Activated B cell treated with CpG ODN at 0.5 μM for 24 hours (primary cell): ENCODE results near the gene LRRC37B. TPM values are rescaled to one million over a fixed set of nuclear protein-coding genes. Genes with fewer than 3 reads are reported as not detected.
"Not testable (repeated sequence)": the region's sequence is repeated elsewhere in the genome, so short reads cannot be mapped to it uniquely, and the experiment has no call there.

ENCODE experiments used
- ATAC-seq: fragments of 200-7000 bp; cut with Tn5 transposase; one replicate; pipeline ENCODE4 v1.10.0; 2021; ENCODE audit warnings: low read depth, mild to moderate bottlenecking, moderate library complexity
- CTCF ChIA-PET: fragments of 350-600 bp; sonication (Branson Sonifier 250); formaldehyde crosslinking; loops from one replicate; lab custom pipeline; 2021; ENCODE audit warnings: antibody characterized with exemption; lab: Charles Lee
- POLR2A ChIA-PET: fragments of 350-600 bp; sonication (Branson Sonifier 250); formaldehyde crosslinking; loops from one replicate; lab custom pipeline; 2021; ENCODE audit warnings: antibody characterized with exemption; lab: Charles Lee
- DNase-seq: peaks from one replicate; pipeline ENCODE4 v3.0.0; 2022
- H3K27ac Mint-ChIP-seq: one replicate; pipeline ENCODE4 v1.8.0; 2020; ENCODE audit warnings: mixed read lengths
- H3K27me3 Mint-ChIP-seq: one replicate; pipeline ENCODE4 v1.8.0; 2021; ENCODE audit warnings: mixed read lengths
- H3K36me3 Mint-ChIP-seq: one replicate; pipeline ENCODE4 v1.8.0; 2021; ENCODE audit warnings: low read depth, mixed read lengths
- H3K4me1 Mint-ChIP-seq: one replicate; pipeline ENCODE4 v1.8.0; 2021; ENCODE audit warnings: mixed read lengths
- H3K4me3 Mint-ChIP-seq: one replicate; pipeline ENCODE4 v1.8.0; 2020; ENCODE audit warnings: mild to moderate bottlenecking, mixed read lengths
- H3K9me3 Mint-ChIP-seq: one replicate; pipeline ENCODE4 v1.8.0; 2020; ENCODE audit warnings: mixed read lengths
- intact Hi-C: fragments of 100-400 bp; cut with micrococcal nuclease; formaldehyde crosslinking; loops from one replicate; pipeline ENCODE4 v1.15.1; 2024
- total RNA-seq: library from RNA; stranded (reverse); gene quantifications from 2 replicates; pipeline ENCODE4 v1.2.3, GENCODE V29; 2022

Gene LRRC37B
- total RNA-seq, 1 donor from 2014 or later: 19.5 TPM

DNA sequence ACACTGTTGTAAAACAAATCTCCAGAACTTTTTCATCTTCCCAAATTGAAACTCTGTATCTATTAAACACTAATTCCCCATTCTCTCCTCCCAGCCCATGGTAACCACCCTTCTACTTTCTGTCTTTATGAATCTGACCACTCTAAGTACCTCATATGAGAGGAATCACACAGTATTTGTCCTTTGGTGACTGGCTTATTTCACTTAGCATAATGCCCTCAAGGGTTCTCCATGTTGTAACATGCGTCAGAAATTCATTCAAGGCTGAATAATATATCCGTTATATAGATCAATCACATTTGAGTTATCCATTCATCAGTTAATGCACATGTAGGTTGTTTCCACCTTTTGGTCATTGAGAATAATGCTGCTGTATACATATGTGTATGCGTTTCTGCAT, 48.2 kb downstream of the LRRC37B start:
- H3K27me3 Mint-ChIP-seq, H3K4me3 Mint-ChIP-seq, H3K4me1 Mint-ChIP-seq, CTCF ChIA-PET, ATAC-seq, intact Hi-C loops, POLR2A ChIA-PET, H3K36me3 Mint-ChIP-seq, DNase-seq, H3K9me3 Mint-ChIP-seq, H3K27ac Mint-ChIP-seq: not testable (repeated sequence)

DNA sequence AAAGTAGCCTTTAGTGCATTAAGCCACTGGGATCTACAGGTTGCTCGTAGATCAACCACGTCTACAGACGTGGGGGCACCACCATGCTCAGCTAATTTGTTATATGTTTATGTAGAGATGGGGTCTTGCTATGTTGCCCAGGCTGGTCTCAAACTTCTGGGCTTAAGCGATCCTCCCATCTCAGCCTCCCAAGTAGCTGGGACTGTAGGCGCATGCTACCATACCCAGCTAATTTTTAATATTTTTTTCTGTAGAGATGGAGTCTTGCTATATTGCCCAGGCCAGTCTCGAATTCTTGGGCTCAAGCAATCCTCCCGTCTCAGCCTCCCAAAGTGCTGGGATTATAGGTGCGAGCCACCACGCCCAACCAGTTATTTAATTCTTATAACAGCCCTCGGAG, 49.3 kb downstream of the LRRC37B start:
- POLR2A ChIA-PET, H3K27ac Mint-ChIP-seq, H3K4me1 Mint-ChIP-seq, H3K4me3 Mint-ChIP-seq, H3K27me3 Mint-ChIP-seq, H3K9me3 Mint-ChIP-seq, H3K36me3 Mint-ChIP-seq, ATAC-seq, DNase-seq, CTCF ChIA-PET, intact Hi-C loops: not testable (repeated sequence)

DNA sequence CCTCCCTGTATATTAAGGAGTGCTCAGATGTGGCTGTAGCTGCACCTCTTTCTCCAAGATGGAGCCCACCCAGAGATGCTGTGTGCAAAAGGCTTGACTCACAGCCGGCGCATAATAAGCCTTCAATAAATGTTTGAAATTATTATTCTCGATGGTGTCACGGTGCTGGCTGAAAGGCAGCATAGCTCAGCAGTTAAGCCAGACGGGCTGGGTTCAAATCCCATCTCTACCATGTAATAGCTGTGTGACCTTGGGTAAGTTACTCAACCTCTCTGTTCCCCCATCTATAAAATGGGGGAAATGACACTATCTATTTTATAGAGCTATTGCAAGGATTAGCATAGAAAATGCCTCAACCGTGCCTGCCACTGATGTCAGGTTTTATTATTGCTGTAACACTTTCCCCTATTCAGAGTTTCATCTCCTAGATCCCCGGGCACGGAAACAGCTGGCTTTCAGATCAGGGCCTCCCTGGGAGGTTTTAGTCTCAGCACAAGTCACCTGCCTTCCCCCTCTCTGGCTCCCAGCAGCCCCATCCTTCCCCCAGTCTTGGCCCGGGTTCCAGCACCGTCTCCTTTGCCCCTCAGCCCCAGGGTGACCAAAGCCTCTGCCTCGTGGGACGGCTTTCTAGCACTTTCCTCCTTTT, 50.4 kb downstream of the LRRC37B start:
- H3K27ac Mint-ChIP-seq, ATAC-seq, POLR2A ChIA-PET, H3K4me3 Mint-ChIP-seq, intact Hi-C loops, CTCF ChIA-PET, H3K27me3 Mint-ChIP-seq, H3K36me3 Mint-ChIP-seq, H3K4me1 Mint-ChIP-seq, DNase-seq, H3K9me3 Mint-ChIP-seq: not testable (repeated sequence)

DNA sequence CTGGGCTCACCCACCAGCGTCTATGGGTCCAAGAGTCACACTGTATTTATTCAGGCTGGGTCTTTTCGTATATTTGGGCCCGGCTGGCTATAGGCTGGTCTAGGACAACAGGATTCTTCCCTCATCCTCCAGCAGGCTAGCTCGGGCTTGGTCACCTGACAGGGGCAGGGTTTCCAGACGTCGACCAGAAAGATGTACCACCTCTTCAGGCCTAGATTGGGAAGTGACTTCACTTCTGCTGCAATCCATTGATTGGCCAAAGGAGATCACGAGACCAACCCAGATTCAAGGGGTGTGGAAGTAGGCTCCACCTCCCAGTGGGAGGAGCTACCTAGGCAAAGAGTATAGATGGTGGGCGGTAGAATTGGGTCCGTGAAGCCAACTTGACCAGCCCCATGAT, 53.5 kb downstream of the LRRC37B start:
- H3K27me3 Mint-ChIP-seq, POLR2A ChIA-PET, H3K27ac Mint-ChIP-seq, CTCF ChIA-PET, H3K9me3 Mint-ChIP-seq, intact Hi-C loops, H3K4me1 Mint-ChIP-seq, DNase-seq, H3K4me3 Mint-ChIP-seq, H3K36me3 Mint-ChIP-seq: not testable (repeated sequence)
- peak; percentile 71 for ATAC-seq

DNA sequence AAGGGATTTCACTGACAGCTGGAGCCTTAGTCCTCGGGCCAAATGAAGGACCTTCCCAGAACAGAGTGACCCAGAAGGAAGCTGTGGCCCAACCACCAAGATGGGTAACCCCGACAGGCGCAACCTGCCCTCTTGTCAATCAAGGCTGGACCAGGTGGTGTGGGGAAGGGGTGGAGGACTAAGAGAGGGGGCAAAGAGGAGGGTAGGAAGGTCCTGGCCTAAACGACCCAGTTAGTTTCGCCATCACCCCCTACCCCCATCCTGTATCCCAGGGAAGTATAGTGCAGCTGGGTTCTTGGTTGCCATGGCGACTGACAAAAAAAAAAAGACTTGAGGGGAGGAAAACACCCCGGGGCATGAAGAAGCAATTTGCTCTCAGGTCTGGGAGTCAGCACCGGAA, 54.7 kb downstream of the LRRC37B start:
- H3K4me3 Mint-ChIP-seq: not testable (repeated sequence)

DNA sequence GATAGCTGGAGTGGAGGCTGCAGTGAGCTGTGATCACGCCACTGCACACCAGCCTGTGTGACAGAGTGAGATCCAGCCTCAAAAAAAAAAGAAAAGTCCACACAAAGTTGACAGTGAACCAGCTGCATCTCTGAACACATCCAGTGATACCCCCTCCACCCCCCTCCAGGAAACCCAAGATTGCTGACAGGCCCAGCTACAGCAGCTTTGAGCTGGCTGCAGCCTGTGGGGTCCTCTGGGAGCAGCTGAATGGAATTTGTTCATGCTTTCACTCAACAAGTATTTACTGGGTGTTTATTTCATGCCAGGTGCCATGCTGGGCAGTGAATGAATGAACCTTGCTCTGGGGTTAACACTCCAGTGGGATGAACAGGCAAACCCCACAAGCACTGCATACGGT, 56.9 kb downstream of the LRRC37B start:
- H3K36me3 Mint-ChIP-seq, H3K4me3 Mint-ChIP-seq, H3K9me3 Mint-ChIP-seq, POLR2A ChIA-PET, H3K27me3 Mint-ChIP-seq, DNase-seq, intact Hi-C loops, H3K4me1 Mint-ChIP-seq, CTCF ChIA-PET, ATAC-seq, H3K27ac Mint-ChIP-seq: not testable (repeated sequence)

More for the DNA sequence above, 54.7 kb downstream of the LRRC37B start:
- H3K36me3 Mint-ChIP-seq, ATAC-seq, H3K9me3 Mint-ChIP-seq, H3K27me3 Mint-ChIP-seq, POLR2A ChIA-PET, DNase-seq, H3K4me1 Mint-ChIP-seq, CTCF ChIA-PET, H3K27ac Mint-ChIP-seq, intact Hi-C loops: not testable (repeated sequence)

DNA sequence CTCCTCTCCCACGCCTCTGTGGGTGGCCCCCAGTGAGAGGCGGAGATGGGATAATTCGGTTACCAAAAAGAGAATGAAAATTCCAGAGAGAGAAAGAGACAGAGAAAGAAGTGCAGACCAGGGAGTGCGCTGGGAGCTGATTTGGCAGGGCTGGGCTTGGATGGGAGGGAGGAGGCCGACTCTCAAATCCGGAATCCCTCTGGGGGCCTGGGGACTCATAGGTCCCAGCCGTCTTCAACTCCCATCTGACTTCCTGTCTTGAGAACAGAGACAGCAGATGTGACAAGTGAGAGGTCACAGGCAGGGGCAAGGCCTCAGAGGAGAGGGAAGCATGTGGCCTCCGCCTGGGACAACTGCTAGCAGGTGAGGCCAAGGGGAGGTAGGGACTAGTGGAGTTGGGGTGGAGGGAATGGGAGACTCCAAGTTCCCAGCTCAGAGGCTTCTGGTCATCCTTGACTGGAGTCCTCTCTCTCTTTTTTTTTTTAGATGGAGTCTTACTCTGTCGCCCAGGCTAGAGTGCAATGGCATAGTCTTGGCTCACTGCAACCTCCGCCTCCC, 59.0 kb downstream of the LRRC37B start:
- H3K9me3 Mint-ChIP-seq, POLR2A ChIA-PET, H3K4me3 Mint-ChIP-seq, CTCF ChIA-PET, H3K27ac Mint-ChIP-seq, H3K36me3 Mint-ChIP-seq, DNase-seq, H3K27me3 Mint-ChIP-seq, H3K4me1 Mint-ChIP-seq, ATAC-seq: not testable (repeated sequence)
- intact Hi-C loops: loop anchor here (5.0 kb wide), 1 partner anchor 71 kb away; no protein-coding TSS in a partner anchor

DNA sequence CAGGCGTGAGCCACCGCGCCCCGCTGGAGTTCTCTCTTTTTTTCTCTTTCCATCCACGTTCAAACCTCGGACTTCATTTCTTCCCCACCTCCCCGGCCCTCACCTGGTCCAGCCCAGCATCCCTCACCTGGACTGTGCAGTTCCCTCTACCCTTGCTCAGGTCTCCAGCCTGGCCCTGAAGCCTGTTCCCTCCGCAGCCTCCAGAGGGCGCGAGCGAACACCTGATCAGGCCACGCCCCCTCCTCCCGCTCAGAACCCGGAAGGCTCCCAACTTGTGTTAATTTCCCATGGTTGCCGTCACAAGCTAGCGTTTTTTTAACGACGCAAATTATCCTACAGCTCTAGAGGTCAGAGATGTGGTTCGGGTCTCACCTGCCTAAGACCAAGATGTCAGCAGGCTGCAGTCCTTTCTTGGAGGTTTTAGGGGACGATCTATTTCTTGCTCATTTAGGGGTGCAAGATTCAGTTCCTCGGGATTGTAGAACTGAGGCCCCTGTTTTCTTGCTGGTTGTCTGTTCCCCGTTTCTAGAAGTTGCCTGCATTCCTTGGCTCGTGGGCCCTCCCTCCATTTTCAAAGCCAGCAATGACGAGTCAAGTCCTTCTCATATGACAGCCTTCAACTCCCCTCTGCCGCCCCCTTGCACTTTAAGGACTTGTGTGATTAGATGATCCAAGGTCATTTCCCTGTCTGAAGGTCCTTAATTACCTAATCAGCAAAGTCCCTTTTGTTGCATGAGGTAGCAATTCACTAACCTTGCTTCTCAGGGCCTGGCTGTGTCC, 59.9 kb downstream of the LRRC37B start:
- H3K36me3 Mint-ChIP-seq, H3K4me1 Mint-ChIP-seq, H3K27ac Mint-ChIP-seq, CTCF ChIA-PET, H3K27me3 Mint-ChIP-seq, H3K9me3 Mint-ChIP-seq, POLR2A ChIA-PET: not testable (repeated sequence)
- H3K4me3 Mint-ChIP-seq: peak overlapping the region; percentile 15
- intact Hi-C loops: loop anchor here (5.0 kb wide), 1 partner anchor 70 kb away; no protein-coding TSS in a partner anchor
- ATAC-seq (peak; percentile 99), DNase-seq (peak; percentile 42)

DNA sequence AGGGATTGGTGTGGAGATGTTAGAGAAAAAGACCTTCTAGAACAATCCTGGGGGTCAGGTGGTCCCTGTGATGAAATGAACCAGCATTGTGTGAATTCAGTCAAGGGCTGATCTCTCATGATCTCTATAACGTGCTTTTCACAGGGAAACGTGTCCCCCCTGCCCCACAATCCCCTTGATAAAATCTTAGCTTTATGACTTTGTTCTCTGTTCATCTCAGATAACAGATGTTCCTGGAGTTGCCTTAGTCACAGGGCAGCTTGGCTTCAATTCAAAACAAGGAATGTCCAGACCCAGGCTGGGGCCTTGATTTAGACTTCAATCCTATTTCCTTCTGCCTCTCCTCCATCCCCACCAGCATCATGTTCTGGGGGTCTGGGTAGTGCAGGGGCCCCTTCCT, 61.9 kb downstream of the LRRC37B start:
- intact Hi-C loops: loop anchor here (5.0 kb wide), 1 partner anchor 68 kb away; no protein-coding TSS in a partner anchor
- H3K9me3 Mint-ChIP-seq, H3K4me1 Mint-ChIP-seq, CTCF ChIA-PET, H3K27ac Mint-ChIP-seq, H3K27me3 Mint-ChIP-seq, POLR2A ChIA-PET, H3K4me3 Mint-ChIP-seq, ATAC-seq, H3K36me3 Mint-ChIP-seq, DNase-seq: not testable (repeated sequence)

DNA sequence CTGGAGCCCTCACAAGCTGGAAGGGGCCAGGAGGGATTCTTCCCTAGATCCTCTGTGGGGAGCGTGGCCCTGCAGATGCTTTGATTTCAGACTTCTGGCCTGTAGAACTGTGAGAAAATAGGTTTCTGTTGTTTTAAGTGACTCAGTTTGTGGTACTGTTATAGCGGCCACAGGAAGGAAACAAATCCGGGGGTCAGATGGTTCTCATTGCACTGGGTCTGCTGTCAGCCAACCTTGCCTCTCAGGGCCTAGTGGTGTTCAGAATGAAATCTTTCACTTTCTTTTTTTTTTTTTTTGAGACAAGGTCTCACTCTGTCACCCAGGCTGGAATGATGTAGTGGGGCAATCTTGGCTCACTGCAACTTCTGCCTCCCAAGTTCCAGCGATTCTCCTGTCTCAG, 64.8 kb downstream of the LRRC37B start:
- POLR2A ChIA-PET, ATAC-seq, DNase-seq, H3K27ac Mint-ChIP-seq, CTCF ChIA-PET, H3K4me1 Mint-ChIP-seq, H3K4me3 Mint-ChIP-seq, H3K27me3 Mint-ChIP-seq, intact Hi-C loops, H3K9me3 Mint-ChIP-seq, H3K36me3 Mint-ChIP-seq: not testable (repeated sequence)

DNA sequence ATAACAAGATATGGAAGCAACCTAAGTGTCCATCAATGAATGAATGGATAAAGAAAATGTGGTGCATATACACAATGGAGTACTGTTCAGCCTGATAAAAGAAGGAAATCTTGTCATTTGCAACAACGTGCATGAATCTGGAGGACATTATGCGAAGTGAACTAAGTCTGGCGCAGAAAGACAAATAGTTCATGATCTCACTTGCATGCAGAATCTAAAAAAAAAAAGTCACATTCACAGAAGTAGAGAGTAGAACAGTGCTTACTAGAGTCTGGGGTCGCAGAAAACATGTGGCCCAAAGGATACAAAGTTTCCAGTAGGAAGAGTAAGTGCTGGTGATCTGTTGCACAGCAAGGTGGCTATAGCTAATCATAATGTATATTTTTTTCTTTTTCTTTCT, 65.9 kb downstream of the LRRC37B start:
- H3K27ac Mint-ChIP-seq, H3K27me3 Mint-ChIP-seq, POLR2A ChIA-PET, intact Hi-C loops, ATAC-seq, DNase-seq, H3K9me3 Mint-ChIP-seq, H3K4me1 Mint-ChIP-seq, H3K36me3 Mint-ChIP-seq, H3K4me3 Mint-ChIP-seq, CTCF ChIA-PET: not testable (repeated sequence)

DNA sequence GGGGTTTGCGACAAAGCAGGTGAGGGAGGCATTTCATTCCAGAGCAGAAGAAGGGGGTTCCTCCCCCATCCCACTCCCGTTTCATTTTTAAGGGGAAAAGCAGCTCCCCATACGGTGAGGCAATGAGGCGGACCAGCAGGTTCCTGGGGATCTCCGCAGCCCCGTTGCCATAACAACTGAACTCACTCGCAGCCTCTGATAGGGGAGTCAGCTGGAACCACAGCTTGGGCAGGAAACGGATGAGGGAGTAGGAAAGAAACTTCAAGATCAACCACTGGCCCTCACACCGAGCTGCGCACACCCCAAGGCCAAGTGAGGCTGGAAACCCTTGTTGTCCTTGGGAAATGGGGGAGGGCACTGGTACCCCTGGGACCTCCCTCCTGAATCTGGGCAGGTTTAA, 72.6 kb downstream of the LRRC37B start:
- not testable (repeated sequence) for H3K27ac Mint-ChIP-seq

More for the DNA sequence above, 72.6 kb downstream of the LRRC37B start:
- H3K36me3 Mint-ChIP-seq, H3K9me3 Mint-ChIP-seq, POLR2A ChIA-PET, H3K4me1 Mint-ChIP-seq, CTCF ChIA-PET, H3K27me3 Mint-ChIP-seq, DNase-seq, intact Hi-C loops: not testable (repeated sequence)
- peak overlapping the region; percentile 38 for H3K4me3 Mint-ChIP-seq
- peak; percentile 55 for ATAC-seq
